Sciatic nerve (tissue), 2 donors: Measurements from ENCODE around the gene C5orf63. TPM values are rescaled to one million over a fixed set of nuclear protein-coding genes. Genes with fewer than 3 reads are reported as not detected.
"Not testable (repeated sequence)": the region's sequence is repeated elsewhere in the genome, so short reads cannot be mapped to it uniquely, and the experiment has no call there.

ENCODE experiments used
- ATAC-seq: fragments of 200-7000 bp; cut with Tn5 transposase; one replicate; pipeline ENCODE4 v1.9.1; 2020; ENCODE audit warnings: mild to moderate bottlenecking, moderate library complexity
- DNase-seq: peaks from one replicate; pipeline ENCODE4 v3.0.0-alpha.2; 2020; ENCODE audit warnings: low spot score
- intact Hi-C: fragments of 100-400 bp; cut with DNase I; formaldehyde crosslinking; loops from one replicate; pipeline ENCODE4 v1.14.2; 2022
- total RNA-seq: library from RNA; stranded (reverse); fragmentation: NEBNext Ultra II Directional; extraction: Animal tissue kit (Norgen Biotek cat#: 25700); gene quantifications from one replicate; pipeline ENCODE4 v1.2.1, GENCODE V29; 2021
- donor health status: DM: no; HTN: no; CAD: no.
- donor health status: DM: no; HTN: no; CAD: no.

Gene C5orf63
- total RNA-seq, 1 donor from 2014 or later = 8.9 TPM

GRCh38 chr5:127041571-127041970 lies 31.7 kb downstream of the C5orf63 start:
- ATAC-seq = peak; percentile 74
- intact Hi-C loops = no loop called here
- DNase-seq = no peak

GRCh38 chr5:127040796-127041520 lies 32.3 kb downstream of the C5orf63 start:
- DNase-seq (no peak), ATAC-seq (peak; percentile 65)
- intact Hi-C loops = no loop called here

- intact Hi-C loops = no loop called here
- DNase-seq (no peak), ATAC-seq (peak; percentile 67)
Observed at GRCh38 chr5:127038550-127038949, 34.8 kb downstream of the C5orf63 start.

GRCh38 chr5:127031863-127032232 lies 41.5 kb downstream of the C5orf63 start:
- no peak for ATAC-seq
- intact Hi-C loops = no loop called here
- DNase-seq = no peak

GRCh38 chr5:127031147-127031862 lies 42.0 kb downstream of the C5orf63 start:
- intact Hi-C loops = no loop called here
- no peak for ATAC-seq
- peak; percentile 59 for DNase-seq

GRCh38 chr5:127030259-127031146 lies 42.8 kb downstream of the C5orf63 start, which contains the start of gene MARCHF3:
MARCHF3 (minus strand) TSS chr5:127030558; CDS start chr5:126918171, 112,387 bp downstream.
- DNase-seq = peak; percentile 96
- intact Hi-C loops = no loop called here
- peak; percentile 100 for ATAC-seq

GRCh38 chr5:127029581-127030258 lies 43.6 kb downstream of the C5orf63 start:
- intact Hi-C loops = no loop called here
- peak; percentile 65 for DNase-seq

GRCh38 chr5:127028822-127029457 lies 44.4 kb downstream of the C5orf63 start:
- intact Hi-C loops = no loop called here
- ATAC-seq (no peak), DNase-seq (peak; percentile 58)

More at GRCh38 chr5:127029581-127030258, 43.6 kb downstream of the C5orf63 start:
- ATAC-seq = peak; percentile 29

GRCh38 chr5:127027539-127027938 lies 45.8 kb downstream of the C5orf63 start:
- ATAC-seq (no peak), DNase-seq (no peak)
- intact Hi-C loops = no loop called here

- DNase-seq = no peak
- no peak for ATAC-seq
- intact Hi-C loops = no loop called here
Observed at GRCh38 chr5:127026166-127026565, 47.1 kb downstream of the C5orf63 start.

- no peak for DNase-seq
- intact Hi-C loops = no loop called here
- ATAC-seq = no peak
Observed at GRCh38 chr5:127025467-127025866, 47.8 kb downstream of the C5orf63 start.

GRCh38 chr5:127024821-127025220 lies 48.5 kb downstream of the C5orf63 start:
- ATAC-seq = no peak
- intact Hi-C loops = no loop called here
- DNase-seq = no peak

GRCh38 chr5:127023552-127024191 lies 49.6 kb downstream of the C5orf63 start:
- DNase-seq, ATAC-seq, intact Hi-C loops: not testable (repeated sequence)

GRCh38 chr5:127022846-127023245 lies 50.5 kb downstream of the C5orf63 start:
- intact Hi-C loops = no loop called here
- DNase-seq (no peak), ATAC-seq (no peak)

- ATAC-seq (no peak), DNase-seq (no peak)
- intact Hi-C loops = no loop called here
Observed at GRCh38 chr5:127019928-127020327, 53.4 kb downstream of the C5orf63 start.

GRCh38 chr5:127016722-127017121 lies 56.6 kb downstream of the C5orf63 start:
- ATAC-seq, intact Hi-C loops, DNase-seq: not testable (repeated sequence)

GRCh38 chr5:127015716-127016115 lies 57.6 kb downstream of the C5orf63 start:
- DNase-seq (no peak), ATAC-seq (no peak)
- intact Hi-C loops = no loop called here

GRCh38 chr5:127014573-127014972 lies 58.7 kb downstream of the C5orf63 start:
- DNase-seq = no peak
- intact Hi-C loops = no loop called here
- ATAC-seq = no peak
